Mesenteric fat pad (tissue), 1 donor: Measurements from ENCODE around the gene GET3. TPM values are rescaled to one million over a fixed set of nuclear protein-coding genes. Genes with fewer than 3 reads are reported as not detected.
"Not testable (repeated sequence)": the region's sequence is repeated elsewhere in the genome, so short reads cannot be mapped to it uniquely, and the experiment has no call there.

Experiments
- DNase-seq: peaks from one replicate; pipeline ENCODE4 v3.0.0-alpha.2; 2020; ENCODE audit warnings: low spot score
- microRNA-seq: library from miRNA; unstranded; fragments of <30 nt; microRNA quantifications from one replicate; pipeline ENCODE4 v1.2.0, GENCODE V29; 2020; ENCODE audit warnings: borderline number of aligned reads
- total RNA-seq: library from RNA; stranded (reverse); fragmentation: NEBNext Ultra II Directional; extraction: Animal tissue kit (Norgen Biotek cat#: 25700); gene quantifications from one replicate; pipeline ENCODE4 v1.2.1, GENCODE V29; 2021
- donor health status: DM: yes; HTN: yes; CAD: no.

Gene GET3
- total RNA-seq, 1 donor from 2014 or later, result 57.6 TPM

DNA sequence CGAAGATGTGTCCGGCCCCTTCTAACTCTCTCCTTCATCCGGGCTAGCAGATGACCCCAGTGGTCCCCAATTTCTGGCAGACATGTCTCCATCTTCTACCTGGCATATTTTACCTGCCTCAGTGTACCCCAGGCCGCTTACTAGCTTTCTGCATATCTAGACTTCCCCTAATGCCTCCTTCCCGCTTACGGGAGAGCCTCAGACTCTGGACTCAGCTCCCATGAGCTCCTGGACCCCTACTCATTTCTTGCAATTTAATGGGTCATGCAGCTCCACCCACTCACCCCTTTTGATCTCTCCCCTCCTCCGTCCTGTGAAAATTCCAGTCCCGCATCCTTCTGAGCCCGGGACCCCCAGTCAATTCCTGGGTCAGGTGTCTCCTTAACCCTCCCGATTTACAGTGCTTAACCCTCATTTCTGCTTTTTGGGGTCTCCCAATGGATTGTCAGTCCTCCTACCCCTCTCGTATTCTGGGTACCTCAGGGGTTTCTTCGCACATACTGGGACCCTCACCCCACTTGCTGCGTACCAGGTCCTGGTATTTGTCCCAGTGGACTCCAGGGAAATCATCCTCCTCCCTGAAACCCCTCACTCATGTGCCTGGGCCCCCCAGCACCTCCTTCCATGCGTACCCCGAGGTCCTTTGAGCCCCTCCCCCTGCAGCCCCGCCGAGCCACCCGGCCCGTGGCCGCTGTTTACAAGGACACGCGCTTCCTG is 53.5 kb downstream of the GET3 start:
- no peak for DNase-seq

GRCh38 chr19:12791345-12792050 is 54.2 kb downstream of the GET3 start, which contains the start of gene JUNB:
TSS of gene JUNB (plus strand) at chr19:12791486. CDS start at chr19:12791772, 286 bp downstream.
- DNase-seq, result peak; percentile 100

GRCh38 chr19:12792051-12792852 is 55.0 kb downstream of the GET3 start:
- DNase-seq, result peak; percentile 93

- no peak for DNase-seq
These were observed 55.6 kb downstream of the GET3 start for GRCh38 chr19:12792853-12793289.

GRCh38 chr19:12793290-12794195 is 56.2 kb downstream of the GET3 start:
- peak; percentile 99 for DNase-seq

DNA sequence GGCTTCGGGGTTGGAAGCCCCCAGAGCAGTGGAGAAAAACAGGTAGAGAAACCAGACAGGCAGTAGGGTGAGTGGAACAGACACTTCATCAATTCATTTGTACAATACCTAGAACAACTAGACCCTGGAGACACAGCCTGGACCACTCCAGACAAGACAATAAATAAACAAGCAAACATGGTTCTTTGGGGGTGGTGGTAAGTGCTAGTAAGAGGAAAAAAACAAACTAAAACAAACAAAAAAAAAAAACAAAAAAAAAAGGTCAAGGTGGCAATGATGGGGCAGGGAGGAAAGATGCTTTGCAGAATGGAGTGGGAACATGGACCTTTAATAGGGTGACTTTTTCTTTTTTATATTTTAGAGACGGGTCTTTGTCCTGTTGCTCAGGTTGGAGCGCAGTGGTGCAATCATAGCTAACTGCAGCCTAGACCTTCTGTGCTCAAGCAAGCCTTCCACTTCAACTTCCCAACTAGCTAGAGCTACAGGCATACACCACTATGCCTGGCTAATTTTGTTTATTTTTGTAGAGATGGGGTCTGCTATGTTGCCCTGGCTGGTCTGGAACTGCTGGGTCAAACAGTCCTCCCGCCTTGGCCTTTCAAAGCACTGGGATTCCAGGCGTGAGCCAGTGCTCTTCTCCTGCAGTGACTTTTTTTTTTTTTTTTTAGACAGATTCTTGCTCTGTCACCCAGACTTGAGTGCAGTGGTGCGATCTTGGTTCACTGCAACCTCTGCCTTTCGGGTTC is 57.1 kb downstream of the GET3 start:
- no peak for DNase-seq

DNA sequence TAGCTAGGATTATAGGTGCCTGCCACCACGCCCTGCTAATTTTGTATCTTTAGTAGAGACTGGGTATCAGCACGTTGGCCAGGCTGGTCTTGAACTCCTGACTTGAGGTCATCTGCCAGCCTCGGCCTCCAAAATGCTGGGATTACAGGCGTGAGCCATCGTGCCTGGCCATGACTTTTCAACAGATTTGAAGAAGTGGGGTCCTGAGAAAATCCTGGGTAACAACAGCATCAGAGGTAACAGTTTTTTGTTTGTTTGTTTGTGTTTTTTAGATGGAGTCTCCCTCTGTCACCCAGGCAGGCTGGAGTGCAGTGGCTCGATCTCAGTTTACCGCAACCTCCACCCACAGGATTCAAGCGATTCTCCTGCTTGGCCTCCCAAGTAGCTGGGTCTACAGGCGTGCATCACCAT is 57.7 kb downstream of the GET3 start:
- no peak for DNase-seq

GRCh38 chr19:12796146-12797071 is 59.1 kb downstream of the GET3 start:
- DNase-seq, result no peak

- DNase-seq, result no peak
These were observed 59.9 kb downstream of the GET3 start for GRCh38 chr19:12797141-12797587.

DNA sequence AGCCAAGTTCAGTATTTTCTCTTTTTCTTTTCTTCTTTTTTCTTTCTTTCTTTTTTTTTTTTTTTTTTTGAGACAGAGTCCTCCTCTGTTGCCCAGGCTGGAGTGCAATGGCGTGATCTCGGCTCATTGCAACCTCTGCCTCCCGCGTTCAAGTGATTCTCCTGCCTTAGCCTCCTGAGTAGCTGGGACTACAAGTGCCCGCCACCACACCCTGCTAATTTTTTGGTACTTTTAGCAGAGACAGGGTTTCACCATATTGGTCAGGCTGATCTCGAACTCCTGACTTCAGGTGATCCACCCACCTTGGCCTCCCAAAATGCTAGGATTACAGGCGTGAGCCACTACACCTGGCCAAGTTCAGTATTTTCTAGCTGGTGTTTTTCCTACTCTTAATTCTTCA is 60.3 kb downstream of the GET3 start:
- not testable (repeated sequence) for DNase-seq

Small RNA genes within 50 kb of the gene (microRNA-seq; reads per million reads assigned to microRNA genes)
- not detected for gene MIR5684

Other genes starting within 250 kb of the GET3 start
- 7.9 TPM for gene ZNF564, start 186.0 kb upstream of the GET3 start, total RNA-seq
- gene ZNF490, start 126.7 kb upstream of the GET3 start, total RNA-seq, result 4.6 TPM
- 24.1 TPM for gene ZNF791, start 126.6 kb upstream of the GET3 start, total RNA-seq
- gene MAN2B1, start 70.8 kb upstream of the GET3 start, total RNA-seq, result 106 TPM
- gene WDR83, start 70.7 kb upstream of the GET3 start, total RNA-seq, result 7.2 TPM
- gene DHPS, start 55.6 kb upstream of the GET3 start, total RNA-seq, result 46.3 TPM
- not detected for gene GNG14, start 49.5 kb upstream of the GET3 start, total RNA-seq
- gene FBXW9, start 40.9 kb upstream of the GET3 start, total RNA-seq, result 4.4 TPM
- 79.4 TPM for gene TNPO2, start 13.6 kb upstream of the GET3 start, total RNA-seq
- gene TRIR, start 2.8 kb upstream of the GET3 start, total RNA-seq, result 139 TPM
- gene BEST2, start 14.3 kb downstream of the GET3 start, total RNA-seq, result not detected
- gene HOOK2, start 38.1 kb downstream of the GET3 start, total RNA-seq, result 57.7 TPM
- gene JUNB, start 54.0 kb downstream of the GET3 start, total RNA-seq, result 800 TPM
- gene PRDX2, start 64.3 kb downstream of the GET3 start, total RNA-seq, result 238 TPM
- gene THSD8, start 64.6 kb downstream of the GET3 start, total RNA-seq, result 2.1 TPM
- gene RNASEH2A, start 69.1 kb downstream of the GET3 start, total RNA-seq, result 2.7 TPM
- not detected for gene RTBDN, start 97.1 kb downstream of the GET3 start, total RNA-seq
- gene MAST1, start 101.0 kb downstream of the GET3 start, total RNA-seq, result 0.90 TPM
- gene DNASE2, start 144.0 kb downstream of the GET3 start, total RNA-seq, result 28.9 TPM
- not detected for gene KLF1, start 149.7 kb downstream of the GET3 start, total RNA-seq
- 23.3 TPM for gene GCDH, start 153.7 kb downstream of the GET3 start, total RNA-seq
- gene SYCE2, start 181.8 kb downstream of the GET3 start, total RNA-seq, result not detected
- gene FARSA, start 196.2 kb downstream of the GET3 start, total RNA-seq, result 51.6 TPM
- gene CALR, start 201.1 kb downstream of the GET3 start, total RNA-seq, result 877 TPM
- gene RAD23A, start 208.4 kb downstream of the GET3 start, total RNA-seq, result 143 TPM
- 19.8 TPM for gene GADD45GIP1, start 219.7 kb downstream of the GET3 start, total RNA-seq
- gene DAND5, start 232.1 kb downstream of the GET3 start, total RNA-seq, result not detected